Mononuclear cell (primary cell): Measurements from ENCODE around the gene KLHL22. TPM values are rescaled to one million over a fixed set of nuclear protein-coding genes. Genes with fewer than 3 reads are reported as not detected.
"Not testable (repeated sequence)": the region's sequence is repeated elsewhere in the genome, so short reads cannot be mapped to it uniquely, and the experiment has no call there.

Experiments
- H3K27me3 ChIP-seq: 2 replicates; pipeline ENCODE4 v1.6.0; 2011; ENCODE audit warnings: low read length, control low read depth; ENCODE audit not compliant: insufficient read depth
- H3K4me1 ChIP-seq: 2 replicates; pipeline ENCODE4 v1.5.1; 2011; ENCODE audit warnings: mild to moderate bottlenecking, low read length, control low read depth; ENCODE audit not compliant: insufficient read depth
- H3K4me3 ChIP-seq: 2 replicates; pipeline ENCODE4 v1.5.1; 2011; ENCODE audit warnings: mild to moderate bottlenecking, low read length, moderate library complexity
- H3K9me3 ChIP-seq: 2 replicates; pipeline ENCODE4 v1.5.1; 2011; ENCODE audit warnings: low read depth, mild to moderate bottlenecking, control low read depth, low read length
- total RNA-seq: library from RNA; depleted of rRNA; stranded (reverse); fragments of >200 nt; gene quantifications from one replicate; pipeline ENCODE4 v1.2.3, GENCODE V29; 2012

Gene KLHL22
- total RNA-seq, 1 donor: 23.6 TPM

- Histone ChIP-seq H3K4me3 (no peak overlapping the region), H3K4me1 (peaks cover 25% of the 10 kb centered on the region), H3K9me3 (no peaks in the 10 kb centered on the region), H3K27me3 (no peaks in the 10 kb centered on the region)
Measured at GRCh38 chr22:20398420-20398819, 97.2 kb downstream of the KLHL22 start.

- no peaks in the 10 kb centered on the region for H3K9me3 ChIP-seq
- peaks cover 30% of the 10 kb centered on the region for H3K4me1 ChIP-seq
- no peak overlapping the region for H3K4me3 ChIP-seq
- no peaks in the 10 kb centered on the region for H3K27me3 ChIP-seq
Measured at GRCh38 chr22:20397498-20397897, 98.1 kb downstream of the KLHL22 start.

DNA sequence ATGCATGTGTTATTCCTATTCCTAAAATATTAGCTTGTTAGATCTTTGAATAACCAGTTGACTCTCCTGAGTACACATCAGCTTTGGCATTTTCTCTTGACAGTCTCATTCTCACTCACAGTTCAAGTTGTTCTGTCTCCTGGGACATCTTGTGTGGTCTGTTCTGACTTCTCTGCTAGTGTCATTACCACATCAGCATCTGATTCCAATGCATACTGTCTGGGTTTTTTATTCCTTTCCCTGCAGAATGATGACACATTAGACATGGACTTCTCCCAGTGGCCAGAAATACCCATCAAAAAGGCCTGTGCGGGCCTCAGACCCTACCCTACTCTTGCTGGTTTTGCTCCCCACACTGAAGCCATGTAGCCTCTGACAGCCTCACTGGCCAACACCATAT lies 99.0 kb downstream of the KLHL22 start:
- peaks cover 30% of the 10 kb centered on the region for H3K4me1 ChIP-seq
- H3K4me3 ChIP-seq: no peak overlapping the region
- no peaks in the 10 kb centered on the region for H3K27me3 ChIP-seq
- no peaks in the 10 kb centered on the region for H3K9me3 ChIP-seq

DNA sequence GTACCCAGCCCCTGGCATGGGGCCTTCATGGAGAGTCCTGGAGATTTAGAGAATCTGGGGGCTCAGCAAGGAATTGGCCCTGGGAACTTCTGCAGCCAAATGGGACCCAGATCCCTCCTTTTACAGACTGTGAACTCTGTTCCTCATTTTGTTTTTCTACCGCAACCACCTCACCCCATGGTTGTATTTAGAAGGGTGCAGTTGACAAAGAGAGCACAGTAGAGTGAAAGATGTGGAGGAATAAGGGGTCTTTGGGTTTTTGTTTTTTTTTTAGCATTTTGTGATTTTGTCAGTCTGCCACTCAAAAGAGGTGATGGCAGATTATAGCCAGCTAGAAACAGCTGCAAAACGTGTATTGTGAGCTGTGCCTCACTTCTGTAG lies 99.7 kb downstream of the KLHL22 start:
- Histone ChIP-seq H3K9me3 (no peaks in the 10 kb centered on the region), H3K4me1 (peaks cover 30% of the 10 kb centered on the region), H3K27me3 (no peaks in the 10 kb centered on the region), H3K4me3 (no peak overlapping the region)

DNA sequence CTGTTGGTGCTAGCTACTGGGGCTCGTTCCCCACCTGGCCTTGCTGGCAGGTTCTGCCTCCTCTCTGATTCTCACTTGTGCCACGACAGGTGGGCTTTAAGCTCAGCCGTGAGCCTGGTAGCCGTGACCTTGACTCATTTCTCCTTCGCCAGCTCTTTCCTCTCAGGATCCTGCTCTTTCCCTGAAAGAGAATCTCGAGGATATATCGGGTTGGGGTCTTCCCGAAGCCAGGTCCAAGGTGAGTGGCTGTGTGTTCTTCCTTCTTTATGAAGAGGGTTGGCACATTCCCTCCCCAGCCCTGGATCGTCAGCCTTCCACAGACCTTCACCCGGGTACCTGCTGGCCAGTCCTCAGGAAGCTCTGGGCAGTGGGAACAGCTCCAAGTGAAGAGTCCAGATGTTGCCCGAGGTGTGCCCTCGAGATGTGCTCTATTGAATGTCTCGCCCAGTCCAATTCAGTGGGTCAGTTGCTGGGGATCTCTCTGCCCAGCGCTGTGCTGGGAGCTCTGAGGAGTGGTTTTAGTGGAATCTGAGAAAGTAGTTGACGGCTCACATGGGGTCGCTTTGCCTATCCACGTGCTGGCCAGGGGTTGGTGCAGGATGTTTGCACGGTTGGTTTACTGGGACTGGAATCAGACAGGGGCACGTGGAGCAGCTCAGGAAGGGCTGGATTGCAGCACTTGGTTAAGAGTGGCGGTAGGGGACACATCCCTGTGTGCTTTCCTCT lies 100.3 kb downstream of the KLHL22 start:
- H3K4me3 ChIP-seq: no peak overlapping the region

GRCh38 chr22:20393705-20394476 lies 101.7 kb downstream of the KLHL22 start, which contains the start of gene ZNF74:
TSS of gene ZNF74 (plus strand) at chr22:20394151. CDS start at chr22:20394629, 478 bp downstream.
- Histone ChIP-seq H3K4me1 (peaks cover 30% of the 10 kb centered on the region), H3K4me3 (peak within 1 kb of the TSS; percentile 70), H3K9me3 (no peaks in the 10 kb centered on the region), H3K27me3 (no peaks in the 10 kb centered on the region)

More for the DNA sequence above, 100.3 kb downstream of the KLHL22 start:
- H3K27me3 ChIP-seq: no peaks in the 10 kb centered on the region
- H3K9me3 ChIP-seq: no peaks in the 10 kb centered on the region
- H3K4me1 ChIP-seq: peaks cover 30% of the 10 kb centered on the region

- Histone ChIP-seq H3K27me3 (no peaks in the 10 kb centered on the region), H3K4me1 (peaks cover 30% of the 10 kb centered on the region), H3K9me3 (no peaks in the 10 kb centered on the region), H3K4me3 (peak overlapping the region; percentile 70)
Measured at GRCh38 chr22:20392983-20393704, 102.5 kb downstream of the KLHL22 start.

- not testable (repeated sequence) for H3K9me3 ChIP-seq, H3K27me3 ChIP-seq, H3K4me3 ChIP-seq
- H3K4me1 ChIP-seq: peaks cover 30% of the 10 kb centered on the region
Measured at GRCh38 chr22:20392365-20392881, 103.2 kb downstream of the KLHL22 start.

Other genes starting within 250 kb of the KLHL22 start
- gene RTN4R, start 227.5 kb downstream of the KLHL22 start, total RNA-seq: 0.21 TPM
- 40.6 TPM for gene DGCR6L, start 175.7 kb downstream of the KLHL22 start, total RNA-seq
- 1.2 TPM for gene ZNF74, start 101.6 kb downstream of the KLHL22 start, total RNA-seq
- gene SCARF2, start 58.0 kb downstream of the KLHL22 start, total RNA-seq: 1.6 TPM
- gene MED15, start 11.8 kb upstream of the KLHL22 start, total RNA-seq: 93.5 TPM